ENCODE measurements around the gene SULT4A1.

Gene SULT4A1

DNA sequence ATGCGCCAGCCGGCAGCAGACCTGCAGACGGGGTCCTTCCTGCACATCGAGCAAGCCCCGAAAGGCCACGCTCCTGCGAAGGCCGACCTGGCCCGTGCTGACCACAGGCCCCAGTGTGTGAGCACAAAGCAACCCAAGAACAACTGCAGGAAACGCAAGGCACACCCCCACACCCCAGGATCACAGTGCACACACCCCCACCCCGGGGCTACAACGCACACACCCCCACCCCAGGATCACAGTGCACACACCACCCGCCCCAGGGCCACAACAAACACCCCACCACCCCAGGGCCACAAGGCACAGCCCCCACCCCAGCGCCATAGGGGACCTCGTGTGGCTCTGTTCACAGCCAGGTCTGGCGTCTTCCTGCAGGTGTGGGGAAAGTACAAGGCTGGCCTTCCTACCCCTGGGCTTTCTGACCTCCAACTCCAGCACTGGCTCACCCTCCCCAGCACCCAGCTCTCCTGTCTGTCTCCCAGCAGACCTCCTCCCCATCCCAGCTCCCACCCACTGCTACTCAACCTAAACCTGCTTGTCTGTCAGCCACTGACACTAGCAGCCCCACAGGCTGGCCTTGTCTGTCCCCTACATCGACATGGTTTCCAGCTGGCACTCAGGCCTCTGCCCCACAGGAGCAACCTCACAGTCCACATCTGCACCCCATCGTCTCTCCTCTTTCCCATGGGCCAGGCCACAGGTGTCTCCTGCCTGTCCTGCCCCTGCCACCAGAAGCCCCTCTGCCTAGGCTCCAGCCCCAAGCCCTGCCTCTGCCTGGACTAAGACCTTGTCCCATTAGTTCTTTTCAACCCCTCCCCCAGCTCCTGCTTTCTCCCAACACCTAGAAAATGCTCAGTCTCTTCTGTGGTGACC is 29.7 kb downstream of the SULT4A1 start:
- intact Hi-C loops (cut with DNase I), result no loop called here
- DNase-seq, result peak in 3 of 10 donors; percentile 59 to 77 (median 71)

DNA sequence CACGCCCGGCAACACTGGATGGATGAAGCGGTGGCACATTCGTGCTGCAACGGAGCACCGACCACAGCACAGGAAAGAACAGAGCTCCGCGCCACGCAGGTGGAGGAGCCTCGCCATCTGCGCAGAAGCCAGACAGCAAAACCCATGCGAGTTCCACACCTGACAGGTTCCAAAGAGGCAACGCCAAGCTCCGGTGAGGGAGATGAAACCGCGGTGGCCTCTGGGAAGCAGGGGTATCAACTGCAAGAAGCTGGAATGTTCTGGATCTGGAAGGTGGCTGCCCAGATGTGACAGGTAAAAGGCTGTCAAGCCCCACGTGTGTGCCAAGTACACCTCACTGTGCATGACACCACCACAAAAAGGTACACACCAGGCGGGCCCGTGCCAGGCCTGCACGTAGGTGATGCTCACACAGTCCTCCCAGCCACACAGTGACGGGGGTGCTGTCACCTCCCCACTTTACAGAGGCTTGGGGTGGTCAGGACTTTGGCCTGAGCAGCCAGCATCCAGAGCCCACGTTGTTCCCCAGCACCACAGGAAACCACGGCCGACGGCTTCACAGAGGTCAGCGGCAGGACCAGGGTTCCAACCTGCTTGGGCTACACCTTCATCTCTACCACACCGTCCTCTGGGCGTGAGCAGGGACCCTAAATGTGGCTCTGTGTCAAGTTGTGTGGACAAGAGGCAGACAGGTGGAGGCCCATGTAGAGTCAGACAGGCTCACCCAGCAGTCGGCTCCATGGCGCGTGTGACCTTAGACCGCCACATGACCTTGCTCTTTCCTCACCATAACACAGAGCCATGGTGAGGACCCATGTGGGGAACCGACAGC is 30.5 kb downstream of the SULT4A1 start:
- peak in 3 of 10 donors; percentile 67 to 75 (median 71) for DNase-seq
- intact Hi-C loops (cut with DNase I), result no loop called here

DNA sequence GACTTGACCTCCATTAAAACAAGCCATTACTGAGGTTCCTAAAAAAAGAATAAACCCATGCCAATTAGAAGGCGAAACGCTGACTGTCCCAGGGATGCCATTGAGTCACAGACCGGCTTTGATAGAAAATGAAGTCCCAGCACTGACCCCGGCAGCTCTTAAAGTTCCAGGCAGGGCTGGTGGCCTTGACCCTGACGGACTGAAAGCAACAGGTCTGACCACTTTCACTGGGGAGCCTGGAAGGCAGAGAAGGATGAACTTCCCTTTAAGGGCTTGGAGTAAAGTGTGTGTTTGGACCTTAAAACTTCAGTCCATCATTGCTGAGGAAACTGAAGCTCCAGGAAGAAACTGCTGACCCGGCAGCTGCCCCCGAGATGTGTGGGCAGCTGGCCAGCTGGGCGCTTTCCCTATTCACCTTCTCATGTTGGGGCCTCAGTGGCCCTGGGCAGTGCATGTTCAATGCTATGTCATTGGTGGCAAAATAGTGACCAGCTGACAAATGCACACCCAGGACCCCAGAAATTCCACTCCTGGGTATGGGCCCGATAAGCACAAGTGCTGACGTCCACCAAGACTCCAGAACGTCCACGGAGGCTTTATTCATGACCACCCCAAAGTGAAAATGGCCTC is 31.3 kb downstream of the SULT4A1 start:
- intact Hi-C loops (cut with DNase I), result no loop called here
- DNase-seq, result peak in 2 of 10 donors; percentile 44 to 69

DNA sequence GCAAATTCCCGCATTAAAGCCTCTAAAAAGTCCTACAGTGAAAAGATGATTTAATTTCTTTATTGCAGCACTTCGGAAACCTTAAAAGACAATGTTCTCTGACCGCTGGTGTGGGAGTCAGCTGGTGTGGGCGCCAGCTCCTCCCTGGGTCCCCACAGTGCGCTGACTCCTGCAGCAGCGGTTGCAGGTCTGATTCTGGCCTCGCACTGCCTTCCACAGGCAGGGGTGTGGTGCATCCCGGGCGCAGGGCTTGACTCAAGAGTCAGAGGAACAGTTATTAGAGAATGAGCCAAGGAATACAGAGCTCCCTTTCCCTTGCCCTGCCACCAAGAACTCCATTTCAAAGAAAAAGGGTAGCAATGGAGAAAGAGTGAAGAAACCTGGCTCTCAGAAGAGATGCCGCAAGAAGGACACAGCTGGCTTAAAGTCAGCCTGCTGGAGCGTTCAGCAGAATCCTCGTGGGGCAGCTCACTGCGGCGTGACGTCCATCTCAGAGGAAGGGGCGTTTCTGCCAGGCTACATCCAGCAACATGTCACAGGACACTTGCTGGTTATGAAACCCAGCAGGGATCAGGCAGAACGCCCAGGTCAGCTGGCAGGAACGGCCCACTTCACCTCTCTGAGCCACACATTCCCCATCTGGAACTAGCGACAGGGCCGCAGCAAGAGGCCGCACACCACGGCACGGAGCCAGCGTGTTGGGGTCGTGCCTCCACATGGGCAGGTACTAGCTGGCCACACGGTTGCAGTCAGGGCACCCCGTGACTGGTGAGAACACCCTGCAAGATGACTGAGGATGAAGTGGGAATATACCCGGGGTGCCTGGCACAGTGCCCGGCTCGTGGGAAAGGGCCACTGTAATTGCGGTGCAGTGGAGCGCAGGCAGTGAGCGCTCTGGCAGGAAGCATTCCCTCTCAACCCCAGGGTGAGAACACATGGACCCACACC is 32.1 kb downstream of the SULT4A1 start:
- peak in 4 of 10 donors; percentile 8 to 85 (median 82) for DNase-seq
- intact Hi-C loops (cut with DNase I), result loop anchor here (10.0 kb wide), 1 partner anchor 415 kb away; the partner anchor contains the start of gene MPPED1

DNA sequence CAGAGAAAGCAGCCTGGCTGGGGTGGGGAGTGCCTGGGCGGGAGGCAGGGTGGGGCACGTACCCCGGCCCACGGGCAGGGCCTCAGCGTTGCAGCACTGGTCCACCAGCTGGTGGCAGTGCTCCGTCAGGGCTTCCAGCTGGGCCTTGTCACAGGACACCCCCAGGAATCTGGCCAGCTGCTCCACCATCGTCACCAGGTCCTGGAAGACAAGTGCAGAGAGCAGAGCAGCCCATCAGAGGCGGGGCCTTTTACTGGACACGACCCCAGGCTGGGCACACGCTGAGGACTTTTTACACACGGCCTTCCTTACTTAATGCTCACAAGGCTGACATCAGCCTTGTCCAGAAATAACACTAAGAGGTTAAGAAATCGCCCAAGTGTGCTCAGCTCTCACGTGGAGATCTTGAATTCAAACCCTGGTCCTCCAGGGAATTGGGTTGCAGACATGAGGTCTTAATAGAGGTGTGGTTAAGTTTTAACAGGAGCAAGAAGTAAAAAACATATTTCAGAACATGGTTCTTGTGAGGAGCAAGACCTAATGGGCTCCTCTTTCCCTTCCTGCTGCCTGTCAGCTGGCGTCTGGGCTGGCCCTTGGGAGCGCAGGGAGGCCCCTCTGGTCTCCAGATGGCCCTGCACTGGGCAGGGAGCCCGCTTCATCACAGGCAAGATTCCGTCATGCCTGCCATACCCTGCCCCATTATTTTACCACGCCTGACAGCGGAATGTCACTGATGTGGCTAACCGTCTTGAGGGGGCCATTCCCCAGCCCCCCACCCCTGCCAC is 33.1 kb downstream of the SULT4A1 start:
- intact Hi-C loops (cut with DNase I), result loop anchor here (10.0 kb wide), 1 partner anchor 414 kb away; the partner anchor contains the start of gene MPPED1
- DNase-seq, result peak in 4 of 10 donors; percentile 50 to 88 (median 84)

DNA sequence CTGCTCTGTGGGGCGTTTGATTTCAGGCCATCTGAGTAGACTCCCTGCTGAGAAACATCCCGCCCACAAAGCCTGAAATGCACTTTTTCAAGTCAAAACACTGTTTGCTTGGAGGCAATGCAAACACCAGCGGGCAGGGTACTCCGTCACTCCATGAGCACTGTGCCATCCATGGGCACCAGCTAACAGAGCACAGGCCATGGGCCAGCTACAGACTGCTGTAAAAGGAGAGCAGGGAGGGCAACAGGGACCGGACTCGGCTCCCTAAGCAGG is 33.7 kb downstream of the SULT4A1 start:
- DNase-seq, result peak in 3 of 10 donors; percentile 72 to 85 (median 76)
- intact Hi-C loops (cut with DNase I), result loop anchor here (10.0 kb wide), 1 partner anchor 414 kb away; the partner anchor contains the start of gene MPPED1

DNA sequence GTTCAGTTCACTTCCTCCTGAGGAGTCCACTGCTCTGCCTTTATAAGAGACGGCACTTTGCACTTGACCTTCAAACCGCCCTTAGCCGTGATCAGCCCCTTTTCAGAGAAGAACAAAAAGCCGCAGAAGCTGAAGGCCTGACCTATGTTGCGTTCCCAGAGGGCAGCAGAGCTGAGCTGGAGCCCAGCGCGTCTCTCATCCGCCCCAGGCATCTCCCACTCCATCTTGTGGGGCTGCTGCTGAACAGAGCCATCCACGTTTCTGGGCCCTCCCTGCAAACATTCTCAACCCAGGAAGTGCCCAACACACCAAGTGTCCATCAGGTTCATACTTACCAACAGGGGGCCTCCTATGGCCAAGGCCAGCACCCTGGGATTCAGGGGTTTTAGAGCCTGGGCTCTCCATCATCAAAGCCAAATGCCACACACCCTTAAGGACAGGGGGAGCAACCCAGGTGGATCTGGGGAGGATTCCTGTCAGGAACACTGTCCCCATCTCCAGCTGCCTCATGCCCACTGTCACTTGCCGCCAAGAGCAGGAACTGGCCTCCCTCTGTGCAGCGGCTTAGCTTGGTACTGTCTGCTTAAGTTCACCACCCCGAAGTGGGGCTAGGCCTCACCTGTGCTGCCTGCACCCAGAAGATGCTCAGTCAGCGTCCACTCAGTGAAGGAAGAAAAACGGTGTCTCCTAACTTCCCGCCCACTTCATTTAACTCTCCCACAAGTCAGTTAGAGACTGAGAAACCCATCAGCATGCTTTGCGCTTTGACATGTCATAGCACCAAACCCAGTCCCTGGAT is 34.2 kb downstream of the SULT4A1 start:
- peak in 2 of 10 donors; percentile 40 to 67 for DNase-seq

DNA sequence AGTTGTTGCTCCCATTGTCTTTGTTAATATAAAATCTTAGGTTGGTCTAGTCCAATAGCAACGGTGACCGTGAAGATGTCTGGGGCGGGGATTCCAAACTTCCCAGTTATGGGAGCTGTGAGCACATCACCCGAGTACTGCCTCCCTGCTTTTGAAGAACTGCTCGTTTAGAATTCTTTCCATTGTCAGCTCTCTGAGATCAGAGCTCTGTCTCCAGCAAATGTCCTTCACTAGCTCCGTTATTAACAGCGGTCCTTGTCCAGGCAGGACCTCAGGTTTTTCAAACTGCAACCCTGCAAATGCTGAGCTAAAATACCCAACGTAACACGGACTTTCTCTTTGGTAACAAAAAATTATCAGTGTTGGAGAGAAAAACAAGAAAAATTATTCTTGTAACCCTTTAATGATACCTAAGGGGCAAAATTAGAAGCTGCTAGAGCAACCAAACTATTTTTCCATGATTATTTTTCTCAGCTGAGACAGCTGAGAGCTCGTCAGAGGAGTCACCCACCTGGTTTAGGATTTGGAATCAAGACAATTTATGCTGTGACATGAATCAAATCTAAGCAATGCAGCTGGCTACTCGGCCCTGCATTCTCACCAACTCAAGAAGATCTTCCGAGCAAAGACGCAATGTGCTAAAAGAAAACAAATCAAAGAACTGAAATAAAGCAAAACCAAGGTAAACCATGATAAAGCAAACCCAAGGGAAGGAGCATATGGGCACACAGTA is 35.1 kb downstream of the SULT4A1 start:
- DNase-seq, result peak in 1 of 10 donors; percentile 7
- intact Hi-C loops (cut with DNase I), result loop anchor here (10.0 kb wide), 1 partner anchor 412 kb away; the partner anchor contains the start of gene MPPED1

More for the DNA sequence above, 34.2 kb downstream of the SULT4A1 start:
- intact Hi-C loops (cut with DNase I), result loop anchor here (10.0 kb wide), 1 partner anchor 413 kb away; the partner anchor contains the start of gene MPPED1

DNA sequence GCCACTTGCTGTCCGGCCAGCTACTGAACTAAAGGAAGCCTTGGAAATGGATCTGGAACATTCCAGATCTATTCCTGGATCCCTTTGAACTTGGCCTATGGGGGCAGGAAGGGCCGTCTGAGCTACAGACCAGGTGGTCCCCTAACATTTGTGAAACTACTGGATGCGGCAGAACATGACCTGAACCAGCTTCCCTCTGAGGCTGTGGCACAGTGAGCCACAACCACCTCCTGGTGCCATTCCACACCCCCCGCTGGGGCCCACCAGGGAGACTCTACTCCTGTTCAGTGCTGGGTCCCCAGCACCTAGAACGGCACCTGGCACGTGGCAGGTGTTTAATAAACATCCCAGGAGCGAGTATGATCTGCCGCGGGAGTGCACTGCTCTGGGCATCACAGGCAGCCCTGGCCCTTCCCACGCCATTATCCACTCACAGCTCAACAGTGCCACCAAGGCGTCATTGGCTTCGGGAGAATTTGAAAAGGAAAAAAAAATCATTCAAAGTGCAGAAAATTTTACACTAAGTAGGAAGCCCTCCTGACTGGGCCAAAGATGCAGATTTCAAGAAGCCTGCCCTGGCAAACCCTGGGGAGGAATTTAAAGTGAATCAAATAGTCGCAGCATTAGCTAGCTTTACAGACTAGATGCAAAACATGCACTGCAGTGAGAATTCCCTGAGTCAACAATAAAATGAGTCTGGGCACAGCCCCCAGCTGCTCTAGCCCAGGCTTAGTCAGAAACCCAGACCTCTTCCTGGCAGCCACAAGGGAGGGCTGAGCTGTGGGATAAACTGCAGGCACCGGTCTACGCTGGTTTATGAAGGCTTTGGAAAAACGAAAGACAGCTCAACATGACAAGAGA is 35.9 kb downstream of the SULT4A1 start:
- DNase-seq, result peak in 7 of 10 donors; percentile 43 to 92 (median 63)
- intact Hi-C loops (cut with DNase I), result loop anchor here (1.0 to 10.0 kb wide), 2 partner anchors 412 to 438 kb away; partner anchors contain the start of gene MPPED1

DNA sequence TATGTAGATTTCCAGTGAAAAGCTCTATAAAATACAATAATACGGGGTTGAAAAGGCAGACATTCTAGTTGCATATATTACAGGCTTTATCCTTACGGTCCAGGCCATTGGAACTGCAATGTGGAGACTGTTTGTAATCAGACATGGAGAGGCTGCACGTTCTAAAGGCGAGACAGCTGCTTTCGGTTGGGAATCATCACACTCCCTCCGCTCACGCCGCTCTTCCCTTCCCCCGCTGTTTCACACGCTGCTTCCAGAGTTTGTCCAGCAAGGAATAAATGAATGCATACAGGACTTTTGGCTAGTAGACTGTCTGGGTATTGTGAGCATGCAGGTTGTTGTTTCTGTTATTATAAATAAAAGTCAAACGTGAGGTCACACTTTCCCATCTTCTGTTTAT is 36.7 kb downstream of the SULT4A1 start:
- DNase-seq, result peak in 2 of 10 donors; percentile 73 to 87
- intact Hi-C loops (cut with DNase I), result loop anchor here (1.0 to 10.0 kb wide), 2 partner anchors 411 to 437 kb away; partner anchors contain the start of gene MPPED1

DNA sequence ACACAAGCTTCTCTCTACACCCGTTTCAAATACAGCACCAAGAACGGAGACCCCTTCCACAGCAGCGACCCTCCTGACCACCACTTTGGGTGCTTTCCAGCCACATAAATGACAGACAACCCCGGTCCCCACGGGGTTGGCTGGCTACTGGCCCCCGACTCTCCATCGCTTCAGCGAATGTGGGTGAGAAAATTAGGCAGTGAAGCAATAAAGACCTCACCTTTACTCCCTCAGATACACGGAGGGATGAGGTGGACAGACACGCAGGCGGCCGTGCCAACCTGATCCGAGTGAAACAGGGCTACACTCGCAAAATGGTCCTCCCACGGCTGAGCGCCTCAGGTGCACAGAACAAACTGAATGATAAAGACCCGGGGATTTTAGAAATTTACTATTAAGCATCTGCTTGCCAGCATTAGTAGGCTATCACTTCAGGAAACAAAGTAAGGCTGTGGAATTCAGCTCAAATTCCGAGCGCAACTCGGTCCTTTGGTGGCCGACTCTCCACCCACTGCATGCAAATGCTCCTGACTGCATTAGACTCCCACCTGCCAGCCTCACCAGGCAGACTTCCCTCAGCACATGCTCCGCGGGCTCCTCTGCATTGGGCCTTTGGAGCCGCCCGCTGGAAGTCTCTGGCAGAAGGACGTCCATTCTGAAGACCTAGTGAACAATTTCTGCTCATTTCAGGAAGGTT is 37.4 kb downstream of the SULT4A1 start:
- intact Hi-C loops (cut with DNase I), result loop anchor here (10.0 kb wide), 1 partner anchor 410 kb away; the partner anchor contains the start of gene MPPED1

DNA sequence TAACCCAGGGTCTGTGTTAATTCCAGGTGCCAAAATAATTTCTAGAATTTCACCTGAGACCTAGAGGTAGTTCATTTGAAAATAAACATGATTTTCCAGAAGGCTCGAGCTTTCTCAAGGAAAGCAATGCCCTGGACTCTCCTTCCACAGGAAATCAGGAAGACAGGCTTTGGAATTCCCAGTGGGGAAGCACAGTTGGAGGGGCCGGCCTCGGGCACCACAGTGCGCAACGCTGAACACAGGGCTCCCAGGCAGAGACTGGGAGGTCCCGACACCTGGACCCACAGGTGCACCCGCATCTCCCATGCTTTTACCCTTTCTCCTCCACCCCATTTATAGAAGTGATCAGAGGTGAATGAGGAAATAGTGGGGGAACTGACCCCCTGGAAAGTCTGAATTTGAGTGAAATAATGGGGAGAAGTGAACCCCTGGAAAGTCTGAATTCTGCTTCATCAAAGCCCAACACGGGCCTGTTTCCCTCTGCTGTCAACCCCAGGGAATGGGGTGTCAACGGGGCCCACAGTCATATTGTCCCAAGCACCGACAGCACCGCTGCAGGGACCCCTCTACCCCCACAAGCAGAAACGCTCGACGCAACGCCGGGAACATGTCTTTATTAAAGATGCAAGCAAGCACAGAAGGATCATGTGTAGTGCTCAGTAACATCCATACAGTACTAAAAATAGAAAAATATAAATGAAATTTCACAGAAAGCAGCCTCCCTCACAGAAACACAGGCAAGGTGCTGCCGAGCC is 38.2 kb downstream of the SULT4A1 start:
- peak in 2 of 10 donors; percentile 57 to 72 for DNase-seq
- intact Hi-C loops (cut with DNase I), result loop anchor here (10.0 kb wide), 1 partner anchor 409 kb away; the partner anchor contains the start of gene MPPED1

More for the DNA sequence above, 37.4 kb downstream of the SULT4A1 start:
- peak in 7 of 10 donors; percentile 45 to 93 (median 74) for DNase-seq

DNA sequence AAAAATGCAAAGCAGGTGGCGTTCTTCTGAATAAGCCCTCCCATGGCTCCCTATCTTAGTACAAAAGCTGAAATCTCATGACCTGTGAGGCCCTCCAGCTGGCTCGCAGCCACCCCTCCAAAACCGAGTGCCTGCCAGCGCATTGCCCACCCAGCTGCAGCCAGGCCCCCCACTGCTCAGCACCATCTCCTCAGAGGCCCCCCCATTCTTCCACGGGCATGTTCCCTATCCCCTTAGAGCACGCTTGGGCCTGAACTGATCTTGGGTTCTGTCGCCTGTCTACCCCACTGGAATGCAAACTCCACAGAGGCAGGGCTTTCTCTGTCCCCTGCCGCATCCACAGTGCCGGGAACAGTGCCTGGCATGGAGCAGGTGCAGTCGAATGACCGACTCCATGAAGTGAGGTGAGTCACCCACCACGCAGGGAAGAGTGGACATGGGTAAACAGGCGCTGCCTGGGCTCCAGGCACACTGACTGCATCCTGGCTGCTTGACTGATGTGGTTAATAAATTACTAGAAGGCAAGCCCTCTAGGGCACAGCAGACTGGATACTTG is 38.9 kb downstream of the SULT4A1 start:
- peak in 4 of 10 donors; percentile 50 to 87 (median 82) for DNase-seq

More for the DNA sequence above, 38.9 kb downstream of the SULT4A1 start:
- intact Hi-C loops (cut with DNase I), result loop anchor here (10.0 kb wide), 1 partner anchor 409 kb away; the partner anchor contains the start of gene MPPED1

Data from posterior cingulate gyrus (tissue), 11 donors.